HuH-7 (cell line): ENCODE measurements around the gene GAS2L2.
"Not testable (repeated sequence)": the region's sequence is repeated elsewhere in the genome, so short reads cannot be mapped to it uniquely, and the experiment has no call there.

ENCODE experiments used
- DNase-seq: peaks from one replicate; pipeline ENCODE4 v3.0.0; 2011; ENCODE audit warnings: low spot score

GAS2L2 gene

DNA sequence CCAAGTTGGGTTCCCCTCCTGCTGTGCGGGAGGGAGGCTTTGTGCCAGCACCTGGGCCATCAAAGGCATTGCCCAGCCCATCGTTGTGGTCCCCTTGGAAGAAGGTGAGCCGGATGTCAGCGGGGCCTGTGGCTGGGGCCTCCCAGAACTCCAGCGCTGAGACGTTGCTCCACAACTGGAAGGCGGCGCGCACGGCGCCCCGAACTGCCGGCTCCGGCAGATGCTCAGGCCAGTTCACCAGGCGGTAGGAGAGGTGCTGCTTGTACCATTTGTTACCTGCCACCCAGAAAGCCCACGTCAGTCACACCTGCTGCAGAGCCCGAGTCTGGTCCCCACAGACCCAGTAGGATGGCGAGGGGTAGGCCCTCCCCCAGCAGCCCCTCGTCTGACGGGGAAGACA lies 20.1 kb upstream of the GAS2L2 start:
- no peak for DNase-seq

- DNase-seq, result no peak
Observed at GRCh38 chr17:35769895-35770486, 17.0 kb upstream of the GAS2L2 start.

- DNase-seq, result no peak
Observed at GRCh38 chr17:35768797-35769196, 15.8 kb upstream of the GAS2L2 start.

GRCh38 chr17:35766903-35767510 lies 14.0 kb upstream of the GAS2L2 start:
- DNase-seq, result peak; percentile 88

GRCh38 chr17:35766489-35766877 lies 13.4 kb upstream of the GAS2L2 start:
- DNase-seq, result no peak

GRCh38 chr17:35765756-35766488 lies 12.9 kb upstream of the GAS2L2 start:
- DNase-seq, result no peak

DNA sequence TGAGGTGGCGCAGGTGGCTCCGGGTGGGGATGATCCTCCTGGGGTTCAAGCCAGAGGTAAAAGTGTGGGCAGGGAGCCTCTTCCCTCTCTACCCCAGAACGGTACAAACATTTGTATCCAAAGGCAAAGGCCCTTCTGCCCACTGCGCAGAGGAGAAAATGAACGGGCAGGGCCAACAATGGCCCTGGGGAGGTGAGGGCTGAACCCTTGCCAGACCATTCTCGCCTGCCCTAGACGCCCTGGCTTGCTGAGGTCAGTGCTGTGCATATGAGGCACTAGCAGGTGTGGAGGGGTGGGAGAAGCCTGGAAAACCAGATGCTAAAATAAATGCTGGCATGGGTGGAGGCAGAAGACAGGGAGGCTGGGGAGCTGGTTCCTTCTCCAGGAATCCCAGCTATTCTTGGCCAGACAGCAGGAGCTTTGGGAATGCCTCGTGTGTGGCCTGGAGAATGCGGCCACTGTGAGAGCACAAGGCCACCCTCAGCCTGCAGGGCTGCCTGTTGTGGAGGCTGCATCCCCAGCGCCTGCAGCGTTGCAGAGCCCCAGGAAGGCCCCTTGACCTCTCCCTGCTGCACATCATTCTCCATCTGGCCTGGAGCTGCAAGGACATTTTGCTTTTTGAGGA lies 12.2 kb upstream of the GAS2L2 start:
- no peak for DNase-seq

- peak; percentile 99 for DNase-seq
Observed at GRCh38 chr17:35764123-35764991, 11.3 kb upstream of the GAS2L2 start.

DNA sequence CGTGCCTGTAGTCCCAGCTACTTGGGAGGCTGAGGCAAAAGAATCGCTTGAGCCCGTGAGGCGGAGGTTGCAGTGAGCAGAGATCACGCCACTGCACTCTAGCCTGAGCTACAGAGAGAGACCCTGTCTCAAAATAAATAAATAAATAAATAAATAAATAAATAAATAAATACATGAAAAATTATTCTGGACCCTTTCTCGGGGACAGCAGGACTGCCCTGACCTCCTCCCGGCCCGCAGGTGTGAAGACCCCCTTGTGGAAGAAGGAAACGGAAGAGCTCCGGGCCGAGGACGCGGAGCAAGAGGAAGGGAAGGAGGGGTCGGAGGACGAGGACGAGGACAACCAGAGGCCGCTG lies 10.7 kb upstream of the GAS2L2 start:
- DNase-seq, result no peak

- DNase-seq, result no peak
Observed at GRCh38 chr17:35761601-35762000, 8.6 kb upstream of the GAS2L2 start.

- DNase-seq, result no peak
Observed at GRCh38 chr17:35760587-35760986, 7.5 kb upstream of the GAS2L2 start, which contains the start of gene C17orf50. Gene C17orf50 (plus strand): TSS chr17:35760887. CDS start chr17:35760942, 55 bp downstream.

- DNase-seq, result no peak
Observed at GRCh38 chr17:35757243-35757642, 4.2 kb upstream of the GAS2L2 start.

DNA sequence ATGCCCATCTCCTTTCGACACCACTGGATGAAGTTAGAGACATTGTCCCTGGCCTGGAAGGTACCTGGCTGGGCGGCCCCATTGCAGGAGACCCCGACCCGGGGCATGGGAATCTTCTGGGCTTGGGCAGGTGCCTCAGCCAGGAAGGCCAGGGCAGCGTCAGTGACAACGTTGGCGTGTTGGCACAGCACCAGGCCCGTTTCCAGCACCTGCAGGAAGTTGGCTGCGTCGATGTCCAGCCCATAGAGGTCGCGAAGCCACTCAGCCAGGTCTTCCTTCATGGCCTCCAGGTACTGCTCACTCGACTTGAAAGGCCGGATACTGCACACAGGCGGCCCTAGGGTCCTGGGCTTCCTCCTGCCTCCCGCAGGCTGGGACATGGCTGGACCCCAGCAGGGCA lies 568 bp downstream of the GAS2L2 start:
- no peak for DNase-seq

DNA sequence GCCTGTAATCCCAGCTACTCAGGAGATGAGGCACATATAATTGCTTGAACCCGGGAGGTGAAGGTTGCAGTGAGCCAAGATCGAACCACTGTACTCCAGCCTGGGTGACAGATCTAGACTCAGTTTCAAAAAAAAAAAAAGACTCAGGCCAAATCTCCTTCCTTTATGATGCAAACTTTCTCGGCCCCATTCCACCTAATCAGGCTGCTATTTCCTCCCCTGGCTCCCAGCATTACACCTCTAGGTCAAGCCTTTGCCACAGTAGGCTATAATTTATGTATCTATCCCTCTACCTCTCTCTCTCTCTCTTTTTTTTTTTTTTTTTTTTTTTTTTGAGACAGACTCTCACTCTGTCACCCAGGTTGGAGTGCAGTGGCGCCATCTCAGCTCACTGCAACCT lies 1.5 kb downstream of the GAS2L2 start:
- not testable (repeated sequence) for DNase-seq

GRCh38 chr17:35750526-35751395 lies 2.3 kb downstream of the GAS2L2 start:
- DNase-seq, result no peak

- no peak for DNase-seq
Observed at GRCh38 chr17:35749560-35750412, 3.3 kb downstream of the GAS2L2 start.

DNA sequence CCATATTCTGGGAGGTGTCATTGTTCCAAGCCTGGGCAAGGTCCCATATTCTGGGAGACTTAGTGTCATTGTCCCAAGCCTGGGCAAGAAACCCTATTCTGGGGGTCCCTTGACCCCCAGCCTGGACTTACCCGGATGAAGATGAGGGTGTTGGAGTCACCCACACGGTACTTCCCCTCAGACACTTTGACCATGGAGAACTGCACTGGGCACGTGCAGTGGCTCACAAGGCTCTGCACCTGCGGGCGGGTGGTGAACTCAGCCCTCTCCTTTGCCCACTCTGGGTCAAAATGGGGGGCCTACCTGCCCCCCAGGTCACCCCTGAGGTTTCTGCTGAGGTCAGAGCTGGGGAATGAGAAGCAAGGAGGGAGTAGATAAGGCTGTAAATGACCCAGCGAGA lies 4.1 kb downstream of the GAS2L2 start:
- DNase-seq, result no peak

GRCh38 chr17:35748341-35748841 lies 4.6 kb downstream of the GAS2L2 start:
- DNase-seq, result no peak

DNA sequence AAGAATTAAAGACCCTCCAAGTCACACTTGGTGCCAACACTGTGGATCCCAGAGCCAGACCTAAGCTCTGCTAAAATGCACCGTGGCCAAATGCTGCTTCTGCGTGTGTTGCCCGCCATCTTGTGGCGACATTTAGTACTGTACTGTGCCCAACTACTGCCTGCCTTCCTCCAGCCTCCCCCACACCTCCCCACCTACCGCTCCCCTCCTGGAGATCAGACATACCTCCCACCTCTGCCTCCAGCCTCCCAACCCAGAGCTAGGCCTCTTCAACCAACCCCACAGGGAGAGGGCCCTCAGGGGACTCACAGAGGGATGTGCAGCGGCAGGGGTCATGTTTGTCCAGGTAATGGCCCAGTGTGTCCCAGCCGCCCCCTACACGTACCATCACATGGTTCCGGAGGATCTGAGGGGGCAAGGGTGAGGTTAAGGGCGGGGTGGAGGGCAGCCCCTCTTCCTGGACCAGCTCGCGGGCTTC lies 5.5 kb downstream of the GAS2L2 start:
- peak; percentile 97 for DNase-seq
